ENCODE data around the gene GARIN3.

GARIN3 gene

DNA sequence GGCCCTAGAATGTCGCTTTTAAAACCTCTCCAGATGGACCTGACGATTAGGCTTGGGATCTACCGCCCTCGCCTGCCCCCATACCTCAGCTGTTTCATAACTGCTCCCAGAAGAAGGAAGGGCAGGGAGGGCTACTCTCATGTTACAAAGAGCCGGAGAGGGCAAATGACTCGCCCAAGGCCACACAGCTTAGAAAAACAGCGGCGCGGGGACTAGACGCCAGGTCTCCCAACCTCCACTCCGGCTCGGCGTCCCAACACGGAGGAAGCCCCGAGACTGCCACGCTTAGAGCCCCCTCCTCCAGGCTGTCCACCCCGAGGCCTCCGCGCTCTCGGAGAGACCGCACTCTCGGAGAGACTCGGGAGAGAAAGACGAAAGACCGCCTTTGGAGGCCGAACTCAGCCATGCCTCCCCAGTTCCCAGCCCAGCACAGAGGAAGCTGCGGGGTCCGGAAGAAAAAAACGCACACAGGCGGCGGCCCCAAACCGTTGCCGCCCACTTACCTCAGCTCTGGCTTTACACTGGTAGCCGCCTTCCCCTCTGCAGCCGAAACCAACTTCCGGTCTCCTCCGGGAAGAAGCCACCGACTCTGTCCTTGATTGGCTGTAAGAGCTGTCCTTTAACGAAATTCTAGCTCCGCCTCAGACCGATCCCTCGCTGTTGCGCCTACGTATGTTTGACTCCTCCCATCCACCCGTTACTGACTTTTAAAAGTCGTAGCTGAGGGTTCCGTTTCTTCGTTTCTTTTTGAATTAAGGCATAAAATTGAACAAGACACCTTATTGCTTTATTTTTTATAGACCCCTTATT is 23.5 kb downstream of the GARIN3 start, which contains the start of gene MED7:
Gene MED7 (minus strand): TSS at position 549 of the 810 bp plus-strand sequence. CDS start 3,434 bp downstream, outside the sequence.
- DNase-seq (ENCODE audit: extremely low spot score) = peak; percentile 97
- TF ChIP-seq, protein P1, sequence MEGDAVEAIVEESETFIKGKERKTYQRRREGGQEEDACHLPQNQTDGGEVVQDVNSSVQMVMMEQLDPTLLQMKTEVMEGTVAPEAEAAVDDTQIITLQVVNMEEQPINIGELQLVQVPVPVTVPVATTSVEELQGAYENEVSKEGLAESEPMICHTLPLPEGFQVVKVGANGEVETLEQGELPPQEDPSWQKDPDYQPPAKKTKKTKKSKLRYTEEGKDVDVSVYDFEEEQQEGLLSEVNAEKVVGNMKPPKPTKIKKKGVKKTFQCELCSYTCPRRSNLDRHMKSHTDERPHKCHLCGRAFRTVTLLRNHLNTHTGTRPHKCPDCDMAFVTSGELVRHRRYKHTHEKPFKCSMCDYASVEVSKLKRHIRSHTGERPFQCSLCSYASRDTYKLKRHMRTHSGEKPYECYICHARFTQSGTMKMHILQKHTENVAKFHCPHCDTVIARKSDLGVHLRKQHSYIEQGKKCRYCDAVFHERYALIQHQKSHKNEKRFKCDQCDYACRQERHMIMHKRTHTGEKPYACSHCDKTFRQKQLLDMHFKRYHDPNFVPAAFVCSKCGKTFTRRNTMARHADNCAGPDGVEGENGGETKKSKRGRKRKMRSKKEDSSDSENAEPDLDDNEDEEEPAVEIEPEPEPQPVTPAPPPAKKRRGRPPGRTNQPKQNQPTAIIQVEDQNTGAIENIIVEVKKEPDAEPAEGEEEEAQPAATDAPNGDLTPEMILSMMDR (IDR thresholded peaks at IDR 0.05; ENCODE audit: control extremely low read depth, extremely low read depth, low read depth, missing control alignments) = no peak
- ChIA-PET CTCF (interaction anchor here (0.7 to 3.8 kb wide), 10 partner anchors 10 to 249 kb away, joined by 3 to 31 read pairs (median 4); partner anchors contain the start of gene GARIN3), POLR2A (interaction anchor here (0.5 to 1.8 kb wide), 6 partner anchors 10 to 715 kb away, joined by 3 to 8 read pairs (median 5); no protein-coding TSS in a partner anchor)

DNA sequence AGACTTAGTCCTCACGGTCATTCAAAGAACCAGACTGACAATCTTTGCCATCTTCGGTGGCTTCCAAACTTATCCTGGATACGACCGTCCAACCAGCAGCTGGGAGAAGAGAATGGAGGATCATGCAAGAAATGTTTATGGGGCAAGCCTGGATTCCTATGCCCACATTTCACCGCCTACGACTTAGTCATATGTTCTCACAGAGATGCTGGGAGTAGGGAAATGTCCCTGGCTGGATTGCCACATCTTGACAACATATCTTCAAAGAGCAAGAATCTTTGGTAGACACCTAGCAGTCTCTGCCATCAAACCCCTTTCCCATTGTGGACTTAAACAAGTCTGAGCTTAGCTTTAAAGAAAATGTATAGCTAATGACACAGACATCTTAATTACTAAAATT is 28.4 kb downstream of the GARIN3 start:
- TF ChIP-seq, protein P1 (IDR thresholded peaks at IDR 0.05; ENCODE audit: control extremely low read depth, extremely low read depth, low read depth, missing control alignments) = no peak
- ChIA-PET CTCF (interaction anchor here (1.0 to 1.9 kb wide), 4 partner anchors 12 to 223 kb away, joined by 3 to 5 read pairs (median 3); no protein-coding TSS in a partner anchor), POLR2A (no interaction called here)
- DNase-seq (ENCODE audit: extremely low spot score) = no peak

DNA sequence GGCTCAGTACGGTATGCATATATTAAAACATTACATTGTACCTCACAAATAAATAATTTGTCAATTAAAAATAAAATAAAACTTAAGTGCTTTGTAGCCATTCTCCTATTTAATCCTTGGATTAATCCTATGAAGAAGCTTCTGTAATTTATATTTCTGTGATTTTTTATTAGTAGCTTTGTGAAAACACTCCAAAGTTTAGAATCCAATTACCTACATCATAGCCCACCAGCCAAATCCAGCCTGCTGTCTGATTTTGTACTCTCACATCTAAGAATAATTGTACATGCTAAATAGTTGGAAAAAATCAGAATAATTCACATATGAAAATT is 33.8 kb downstream of the GARIN3 start:
- no peak for DNase-seq (ENCODE audit: extremely low spot score)
- TF ChIP-seq, protein P1 (IDR thresholded peaks at IDR 0.05; ENCODE audit: control extremely low read depth, extremely low read depth, low read depth, missing control alignments) = no peak
- CTCF ChIA-PET = interaction anchor here (0.7 to 2.5 kb wide), 39 partner anchors 9 to 1992 kb away, joined by 3 to 31 read pairs (median 4); partner anchors contain the start of genes HAVCR2 and MED7
- POLR2A ChIA-PET = interaction anchor here (1.2 kb wide), 1 partner anchor 11 kb away, joined by 6 read pairs; the partner anchor contains the start of gene MED7

DNA sequence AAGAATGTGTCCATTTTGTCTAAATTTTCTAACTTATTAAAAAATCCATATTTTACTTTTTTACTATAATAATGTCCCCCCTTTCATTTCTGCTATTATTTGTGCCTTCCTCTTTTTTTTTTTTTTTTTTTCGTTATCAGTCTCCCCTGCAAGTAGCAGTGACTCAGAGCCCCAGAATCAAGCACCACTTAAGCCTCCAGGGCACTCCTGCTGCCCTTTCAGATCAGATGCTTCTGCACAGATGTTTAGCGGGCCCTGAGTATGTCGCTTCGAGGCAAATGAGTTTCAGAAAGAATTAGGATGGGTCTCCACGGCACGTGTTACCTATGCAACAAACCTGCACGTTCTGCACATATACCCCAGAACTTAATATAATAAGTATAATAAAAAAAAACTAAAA is 35.1 kb downstream of the GARIN3 start:
- ChIA-PET POLR2A (interaction anchor here (0.6 kb wide), 1 partner anchor 52 kb away, joined by 3 read pairs; no protein-coding TSS in a partner anchor), CTCF (interaction anchor here (1.1 to 2.5 kb wide), 8 partner anchors 8 to 296 kb away, joined by 3 to 31 read pairs (median 12); partner anchors contain the start of gene MED7)
- TF ChIP-seq, protein P1 (IDR thresholded peaks at IDR 0.05; ENCODE audit: control extremely low read depth, extremely low read depth, low read depth, missing control alignments) = no peak
- no peak for DNase-seq (ENCODE audit: extremely low spot score)

DNA sequence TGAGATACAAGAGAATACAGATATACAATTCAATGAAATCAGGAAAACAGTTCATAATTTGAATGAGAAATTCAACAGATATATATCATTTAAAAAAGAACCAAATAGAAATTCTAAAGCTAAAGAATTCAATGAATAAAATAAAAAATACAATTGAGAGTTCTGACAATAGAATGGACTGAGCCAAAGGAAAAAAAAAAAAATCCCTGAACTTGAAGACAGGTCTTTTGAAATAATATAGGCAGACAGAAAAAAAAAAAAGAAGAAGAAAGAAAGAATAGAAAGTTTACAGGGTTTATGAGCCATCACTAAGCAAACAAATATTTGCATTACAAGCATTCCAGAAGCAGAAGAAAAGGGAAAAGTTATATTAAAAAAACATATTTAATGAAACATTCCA is 44.4 kb downstream of the GARIN3 start:
- TF ChIP-seq, protein P1 (IDR thresholded peaks at IDR 0.05; ENCODE audit: control extremely low read depth, extremely low read depth, low read depth, missing control alignments) = no peak
- no peak for DNase-seq (ENCODE audit: extremely low spot score)
- POLR2A ChIA-PET = no interaction called here
- CTCF ChIA-PET = interaction anchor here (0.9 to 2.6 kb wide), 3 partner anchors 10 to 21 kb away, joined by 3 to 17 read pairs (median 10); partner anchors contain the start of gene MED7

DNA sequence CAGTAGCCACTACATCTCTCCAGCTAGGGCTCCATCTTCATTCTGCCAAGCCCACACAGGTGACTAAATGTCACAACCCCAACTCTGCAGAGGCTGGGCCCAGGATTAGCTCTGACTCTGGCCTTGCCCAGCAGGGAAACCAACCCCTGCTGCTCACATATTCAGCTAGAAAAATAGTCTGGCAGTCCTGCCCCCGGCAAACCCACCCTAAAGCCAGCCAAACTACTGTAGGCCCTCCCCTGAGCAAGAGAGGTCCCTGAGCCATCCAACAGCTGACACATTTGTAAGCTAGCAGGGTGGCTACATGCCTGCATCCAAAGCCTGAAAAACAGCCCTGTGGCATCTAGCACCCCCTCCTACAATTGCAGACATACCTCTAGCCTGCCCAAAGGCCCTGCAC is 46.0 kb downstream of the GARIN3 start:
- TF ChIP-seq, protein P1 (IDR thresholded peaks at IDR 0.05; ENCODE audit: control extremely low read depth, extremely low read depth, low read depth, missing control alignments) = no peak
- ChIA-PET CTCF (interaction anchor here (1.0 to 2.6 kb wide), 4 partner anchors 12 to 296 kb away, joined by 3 to 17 read pairs (median 8); no protein-coding TSS in a partner anchor), POLR2A (no interaction called here)
- DNase-seq (ENCODE audit: extremely low spot score) = no peak
